ENCODE measurements around the gene KNSTRN. TPM values are rescaled to one million over a fixed set of nuclear protein-coding genes. Genes with fewer than 3 reads are reported as not detected.

The KNSTRN gene
- total and polyA plus RNA-seq, 2 of the 13 experiments (the other 11 are each of a cell fraction or from before 2014, with no cell fraction given): 20.3 to 62.3 TPM

DNA sequence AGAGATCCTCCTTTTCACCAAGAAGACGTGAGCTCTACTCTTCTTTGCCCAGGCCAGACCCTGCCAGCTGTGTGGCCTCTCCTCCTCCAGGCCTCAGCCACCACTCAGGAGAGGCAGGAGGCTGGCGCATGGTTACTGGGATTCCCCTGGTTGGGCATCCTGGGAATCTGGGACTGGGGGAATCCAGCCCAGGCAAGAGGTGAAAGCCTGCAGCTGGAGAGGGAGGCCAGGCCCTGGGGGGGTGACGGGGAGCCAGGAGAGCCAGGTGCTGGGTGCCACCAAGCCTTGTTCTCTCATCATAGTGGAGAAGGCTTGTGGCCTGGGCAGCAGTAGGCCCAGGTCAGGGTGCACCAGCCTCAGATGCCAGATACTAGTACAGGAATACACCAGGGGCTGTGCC is 48.0 kb upstream of the KNSTRN start:
- no peak overlapping the region for H3K27ac ChIP-seq (ENCODE audit: extremely low read length, insufficient read depth, low read length)
- intact Hi-C loops (cut with micrococcal nuclease; ENCODE audit: unreplicated experiment) (no loop called here), in situ Hi-C loops (cut with HindIII; ENCODE audit: extremely low pct_ligation_motif_present, low pct_unique_long_range_greater_than_20kb) (no loop called here)
- no peak for TF ChIP-seq ZNF670 (CRISPR knock-in tag; IDR thresholded peaks at IDR 0.05; ENCODE audit: borderline replicate concordance)
- TF ChIP-seq TARDBP (CRISPR knock-in tag; IDR thresholded peaks at IDR 0.05): no peak
- no peak for TF ChIP-seq IKZF1 (IDR thresholded peaks at IDR 0.05)
- TF ChIP-seq, protein P1, sequence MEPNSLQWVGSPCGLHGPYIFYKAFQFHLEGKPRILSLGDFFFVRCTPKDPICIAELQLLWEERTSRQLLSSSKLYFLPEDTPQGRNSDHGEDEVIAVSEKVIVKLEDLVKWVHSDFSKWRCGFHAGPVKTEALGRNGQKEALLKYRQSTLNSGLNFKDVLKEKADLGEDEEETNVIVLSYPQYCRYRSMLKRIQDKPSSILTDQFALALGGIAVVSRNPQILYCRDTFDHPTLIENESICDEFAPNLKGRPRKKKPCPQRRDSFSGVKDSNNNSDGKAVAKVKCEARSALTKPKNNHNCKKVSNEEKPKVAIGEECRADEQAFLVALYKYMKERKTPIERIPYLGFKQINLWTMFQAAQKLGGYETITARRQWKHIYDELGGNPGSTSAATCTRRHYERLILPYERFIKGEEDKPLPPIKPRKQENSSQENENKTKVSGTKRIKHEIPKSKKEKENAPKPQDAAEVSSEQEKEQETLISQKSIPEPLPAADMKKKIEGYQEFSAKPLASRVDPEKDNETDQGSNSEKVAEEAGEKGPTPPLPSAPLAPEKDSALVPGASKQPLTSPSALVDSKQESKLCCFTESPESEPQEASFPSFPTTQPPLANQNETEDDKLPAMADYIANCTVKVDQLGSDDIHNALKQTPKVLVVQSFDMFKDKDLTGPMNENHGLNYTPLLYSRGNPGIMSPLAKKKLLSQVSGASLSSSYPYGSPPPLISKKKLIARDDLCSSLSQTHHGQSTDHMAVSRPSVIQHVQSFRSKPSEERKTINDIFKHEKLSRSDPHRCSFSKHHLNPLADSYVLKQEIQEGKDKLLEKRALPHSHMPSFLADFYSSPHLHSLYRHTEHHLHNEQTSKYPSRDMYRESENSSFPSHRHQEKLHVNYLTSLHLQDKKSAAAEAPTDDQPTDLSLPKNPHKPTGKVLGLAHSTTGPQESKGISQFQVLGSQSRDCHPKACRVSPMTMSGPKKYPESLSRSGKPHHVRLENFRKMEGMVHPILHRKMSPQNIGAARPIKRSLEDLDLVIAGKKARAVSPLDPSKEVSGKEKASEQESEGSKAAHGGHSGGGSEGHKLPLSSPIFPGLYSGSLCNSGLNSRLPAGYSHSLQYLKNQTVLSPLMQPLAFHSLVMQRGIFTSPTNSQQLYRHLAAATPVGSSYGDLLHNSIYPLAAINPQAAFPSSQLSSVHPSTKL (CRISPR knock-in tag; IDR thresholded peaks at IDR 0.05): no peak
- no peak for TF ChIP-seq NR2C2 (CRISPR knock-in tag; IDR thresholded peaks at IDR 0.05; ENCODE audit: borderline replicate concordance)
- no peak for TF ChIP-seq IRX3 (CRISPR knock-in tag; IDR thresholded peaks at IDR 0.05; ENCODE audit: borderline replicate concordance, low read depth)
- TF ChIP-seq SP4 (CRISPR knock-in tag; IDR thresholded peaks at IDR 0.05): no peak
- TF ChIP-seq, protein P2, sequence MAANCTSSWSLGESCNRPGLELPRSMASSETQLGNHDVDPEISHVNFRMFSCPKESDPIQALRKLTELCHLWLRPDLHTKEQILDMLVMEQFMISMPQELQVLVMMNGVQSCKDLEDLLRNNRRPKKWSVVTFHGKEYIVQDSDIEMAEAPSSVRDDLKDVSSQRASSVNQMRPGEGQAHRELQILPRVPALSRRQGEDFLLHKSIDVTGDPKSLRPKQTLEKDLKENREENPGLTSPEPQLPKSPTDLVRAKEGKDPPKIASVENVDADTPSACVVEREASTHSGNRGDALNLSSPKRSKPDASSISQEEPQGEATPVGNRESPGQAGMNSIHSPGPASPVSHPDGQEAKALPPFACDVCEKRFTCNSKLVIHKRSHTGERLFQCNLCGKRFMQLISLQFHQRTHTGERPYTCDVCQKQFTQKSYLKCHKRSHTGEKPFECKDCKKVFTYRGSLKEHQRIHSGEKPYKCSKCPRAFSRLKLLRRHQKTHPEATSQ (CRISPR knock-in tag; IDR thresholded peaks at IDR 0.05; ENCODE audit: borderline replicate concordance): no peak
- no peak for TF ChIP-seq FOXK1 (CRISPR knock-in tag; IDR thresholded peaks at IDR 0.05; ENCODE audit: borderline replicate concordance, low read depth)
- no peak for TF ChIP-seq HOXD1 (CRISPR knock-in tag; IDR thresholded peaks at IDR 0.05)
- TF ChIP-seq, protein P3, sequence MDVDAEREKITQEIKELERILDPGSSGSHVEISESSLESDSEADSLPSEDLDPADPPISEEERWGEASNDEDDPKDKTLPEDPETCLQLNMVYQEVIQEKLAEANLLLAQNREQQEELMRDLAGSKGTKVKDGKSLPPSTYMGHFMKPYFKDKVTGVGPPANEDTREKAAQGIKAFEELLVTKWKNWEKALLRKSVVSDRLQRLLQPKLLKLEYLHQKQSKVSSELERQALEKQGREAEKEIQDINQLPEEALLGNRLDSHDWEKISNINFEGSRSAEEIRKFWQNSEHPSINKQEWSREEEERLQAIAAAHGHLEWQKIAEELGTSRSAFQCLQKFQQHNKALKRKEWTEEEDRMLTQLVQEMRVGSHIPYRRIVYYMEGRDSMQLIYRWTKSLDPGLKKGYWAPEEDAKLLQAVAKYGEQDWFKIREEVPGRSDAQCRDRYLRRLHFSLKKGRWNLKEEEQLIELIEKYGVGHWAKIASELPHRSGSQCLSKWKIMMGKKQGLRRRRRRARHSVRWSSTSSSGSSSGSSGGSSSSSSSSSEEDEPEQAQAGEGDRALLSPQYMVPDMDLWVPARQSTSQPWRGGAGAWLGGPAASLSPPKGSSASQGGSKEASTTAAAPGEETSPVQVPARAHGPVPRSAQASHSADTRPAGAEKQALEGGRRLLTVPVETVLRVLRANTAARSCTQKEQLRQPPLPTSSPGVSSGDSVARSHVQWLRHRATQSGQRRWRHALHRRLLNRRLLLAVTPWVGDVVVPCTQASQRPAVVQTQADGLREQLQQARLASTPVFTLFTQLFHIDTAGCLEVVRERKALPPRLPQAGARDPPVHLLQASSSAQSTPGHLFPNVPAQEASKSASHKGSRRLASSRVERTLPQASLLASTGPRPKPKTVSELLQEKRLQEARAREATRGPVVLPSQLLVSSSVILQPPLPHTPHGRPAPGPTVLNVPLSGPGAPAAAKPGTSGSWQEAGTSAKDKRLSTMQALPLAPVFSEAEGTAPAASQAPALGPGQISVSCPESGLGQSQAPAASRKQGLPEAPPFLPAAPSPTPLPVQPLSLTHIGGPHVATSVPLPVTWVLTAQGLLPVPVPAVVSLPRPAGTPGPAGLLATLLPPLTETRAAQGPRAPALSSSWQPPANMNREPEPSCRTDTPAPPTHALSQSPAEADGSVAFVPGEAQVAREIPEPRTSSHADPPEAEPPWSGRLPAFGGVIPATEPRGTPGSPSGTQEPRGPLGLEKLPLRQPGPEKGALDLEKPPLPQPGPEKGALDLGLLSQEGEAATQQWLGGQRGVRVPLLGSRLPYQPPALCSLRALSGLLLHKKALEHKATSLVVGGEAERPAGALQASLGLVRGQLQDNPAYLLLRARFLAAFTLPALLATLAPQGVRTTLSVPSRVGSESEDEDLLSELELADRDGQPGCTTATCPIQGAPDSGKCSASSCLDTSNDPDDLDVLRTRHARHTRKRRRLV (CRISPR knock-in tag; IDR thresholded peaks at IDR 0.05): no peak
- POLR2A ChIA-PET: interaction anchor here (0.8 to 1.3 kb wide), 2 partner anchors 9 to 11 kb away, joined by 3 read pairs; partner anchors contain the start of gene INAFM2
- no peaks in the 10 kb centered on the region for H3K27me3 ChIP-seq (ENCODE audit: control insufficient read depth in 1 of 2, insufficient read depth in 2 of 2, low read length in 2 of 2)
- ATAC-seq: no peak
- no peak overlapping the region for H2AFZ ChIP-seq (ENCODE audit: low read length)
- H3K9ac ChIP-seq (ENCODE audit: insufficient read depth, low read depth, low read length): no peak overlapping the region
- no peak overlapping the region for H3K4me3 ChIP-seq (replicated peaks in 1 of 3; ENCODE audit: insufficient read depth in 1 of 3, low read depth in 2 of 3, low read length in 3 of 3)
- peaks cover 4% of the 10 kb centered on the region; the same call in 1 of the 2 replicates for H4K20me1 ChIP-seq (ENCODE audit: insufficient read depth, low read length)
- peaks cover 27% of the 10 kb centered on the region for H3K4me1 ChIP-seq (ENCODE audit: insufficient read depth, low read length)
- no peak for DNase-seq (ENCODE audit: low spot score)
- no peak overlapping the region for H3K4me2 ChIP-seq (ENCODE audit: low read depth, low read length)
- no TSS peak for BruUV-seq (replicated peaks)
- no peak for FAIRE-seq
- no peaks in the 10 kb centered on the region for H3K9me3 ChIP-seq (ENCODE audit: low read length)
- H3K79me2 ChIP-seq (ENCODE audit: insufficient read depth, low read length): no peaks in the 10 kb centered on the region
- 96% methylated on average over 3 of the region's 3 CpGs for WGBS (ENCODE audit: low lambda C conversion rate)
- no peaks in the 10 kb centered on the region; a peak in 1 of 5 replicates for H3K36me3 ChIP-seq (replicated peaks in 1 of 2; ENCODE audit: control insufficient read depth in 1 of 2, insufficient read depth in 2 of 2, low read length in 2 of 2)
- CTCF ChIA-PET (ENCODE audit: low intra/inter-chr PET ratio, low total read pairs): no interaction called here
